T-helper 17 cell (primary cell): Measurements from ENCODE around the gene FBLN2. TPM values are rescaled to one million over a fixed set of nuclear protein-coding genes. Genes with fewer than 3 reads are reported as not detected.
"Not testable (repeated sequence)": the region's sequence is repeated elsewhere in the genome, so short reads cannot be mapped to it uniquely, and the experiment has no call there.

Experiments
- ATAC-seq: fragments of 150-1000 bp; cut with Tn5 transposase; 2 replicates; pipeline ENCODE4 v1.10.0; 2021; ENCODE audit warnings: mild to moderate bottlenecking, moderate library complexity
- DNase-seq, 3 donors: peaks; one replicate each; pipeline versions ENCODE4 v3.0.0 to v3.0.0-alpha.2; 2020 to 2021
- H3K9me3 ChIP-seq: one replicate; pipeline ENCODE4 v1.7.0; 2013; ENCODE audit warnings: low read length, mild to moderate bottlenecking; ENCODE audit not compliant: control insufficient read depth, poor library complexity, severe bottlenecking
- H3K27ac Mint-ChIP-seq: one replicate; pipeline ENCODE4 v1.8.0; 2022; ENCODE audit warnings: mild to moderate bottlenecking, moderate library complexity, mixed read lengths
- H3K27me3 Mint-ChIP-seq: one replicate; pipeline ENCODE4 v1.8.0; 2022; ENCODE audit warnings: mixed read lengths
- H3K36me3 Mint-ChIP-seq: one replicate; pipeline ENCODE4 v1.8.0; 2022; ENCODE audit warnings: low read depth, mixed read lengths
- H3K4me1 Mint-ChIP-seq: one replicate; pipeline ENCODE4 v1.8.0; 2022; ENCODE audit warnings: mild to moderate bottlenecking, mixed read lengths
- H3K4me3 Mint-ChIP-seq: one replicate; pipeline ENCODE4 v1.8.0; 2022; ENCODE audit warnings: mild to moderate bottlenecking, moderate library complexity, mixed read lengths
- total RNA-seq, 4 donors: library from RNA in 2 of 4; stranded (reverse) in 2 of 4; gene quantifications; one replicate each; pipeline ENCODE4 v1.2.3 and lab custom pipeline; 2022 to 2026

Gene FBLN2
- total RNA-seq, 2 donors from 2014 or later = 1.5 TPM; not detected in 1

GRCh38 chr3:13518516-13518953, 30.4 kb upstream of the FBLN2 start:
- Mint-ChIP-seq H3K4me3 (no peak overlapping the region), H3K27ac (no peak overlapping the region), H3K36me3 (no peaks in the 10 kb centered on the region), H3K27me3 (peaks cover 5% of the 10 kb centered on the region), H3K4me1 (no peaks in the 10 kb centered on the region)
- H3K9me3 ChIP-seq = no peaks in the 10 kb centered on the region
- no peak for DNase-seq
- no peak for ATAC-seq

GRCh38 chr3:13519006-13519791, 29.7 kb upstream of the FBLN2 start:
- DNase-seq (no peak), ATAC-seq (no peak)
- H3K27ac Mint-ChIP-seq = no peak overlapping the region
- no peaks in the 10 kb centered on the region for H3K36me3 Mint-ChIP-seq
- H3K4me1 Mint-ChIP-seq = no peaks in the 10 kb centered on the region
- no peak overlapping the region for H3K4me3 Mint-ChIP-seq
- peaks cover 5% of the 10 kb centered on the region for H3K27me3 Mint-ChIP-seq
- H3K9me3 ChIP-seq = no peaks in the 10 kb centered on the region

- Mint-ChIP-seq H3K36me3 (no peaks in the 10 kb centered on the region), H3K27ac (no peak overlapping the region), H3K27me3 (peaks cover 5% of the 10 kb centered on the region), H3K4me1 (no peaks in the 10 kb centered on the region), H3K4me3 (no peak overlapping the region)
- ATAC-seq (no peak), DNase-seq (no peak)
- no peaks in the 10 kb centered on the region for H3K9me3 ChIP-seq
Observed at GRCh38 chr3:13520326-13520880, 28.5 kb upstream of the FBLN2 start.

GRCh38 chr3:13521309-13521708, 27.6 kb upstream of the FBLN2 start:
- ATAC-seq = no peak
- H3K36me3 Mint-ChIP-seq = no peaks in the 10 kb centered on the region
- DNase-seq = no peak
- H3K4me3 Mint-ChIP-seq = no peak overlapping the region
- no peaks in the 10 kb centered on the region for H3K4me1 Mint-ChIP-seq
- peaks cover 12% of the 10 kb centered on the region for H3K27me3 Mint-ChIP-seq
- no peak overlapping the region for H3K27ac Mint-ChIP-seq
- no peaks in the 10 kb centered on the region for H3K9me3 ChIP-seq

- not testable (repeated sequence) for H3K27ac Mint-ChIP-seq, ATAC-seq, H3K4me3 Mint-ChIP-seq, H3K9me3 ChIP-seq, H3K36me3 Mint-ChIP-seq, H3K4me1 Mint-ChIP-seq, DNase-seq
- H3K27me3 Mint-ChIP-seq = peaks cover 13% of the 10 kb centered on the region
Observed at GRCh38 chr3:13521749-13522148, 27.2 kb upstream of the FBLN2 start.

GRCh38 chr3:13522236-13522635, 26.7 kb upstream of the FBLN2 start:
- H3K9me3 ChIP-seq = no peaks in the 10 kb centered on the region
- Mint-ChIP-seq H3K4me3 (no peak overlapping the region), H3K36me3 (no peaks in the 10 kb centered on the region), H3K27me3 (peaks cover 13% of the 10 kb centered on the region), H3K4me1 (no peaks in the 10 kb centered on the region), H3K27ac (no peak overlapping the region)
- no peak for ATAC-seq
- DNase-seq = no peak

- H3K9me3 ChIP-seq = no peaks in the 10 kb centered on the region
- no peak overlapping the region for H3K4me3 Mint-ChIP-seq
- no peak overlapping the region for H3K27ac Mint-ChIP-seq
- H3K36me3 Mint-ChIP-seq = peaks cover 6% of the 10 kb centered on the region
- ATAC-seq (no peak), DNase-seq (no peak)
- peaks cover 4% of the 10 kb centered on the region for H3K4me1 Mint-ChIP-seq
- peaks cover 27% of the 10 kb centered on the region for H3K27me3 Mint-ChIP-seq
Observed at GRCh38 chr3:13524979-13525669, 23.8 kb upstream of the FBLN2 start.

GRCh38 chr3:13525827-13526625, 22.9 kb upstream of the FBLN2 start:
- peaks cover 27% of the 10 kb centered on the region for H3K27me3 Mint-ChIP-seq
- H3K4me3 Mint-ChIP-seq = no peak overlapping the region
- H3K9me3 ChIP-seq = no peaks in the 10 kb centered on the region
- no peak overlapping the region for H3K27ac Mint-ChIP-seq
- H3K4me1 Mint-ChIP-seq = peaks cover 4% of the 10 kb centered on the region
- H3K36me3 Mint-ChIP-seq = peaks cover 6% of the 10 kb centered on the region
- ATAC-seq (no peak), DNase-seq (no peak)

- peaks cover 6% of the 10 kb centered on the region for H3K36me3 Mint-ChIP-seq
- peaks cover 4% of the 10 kb centered on the region for H3K4me1 Mint-ChIP-seq
- no peaks in the 10 kb centered on the region for H3K9me3 ChIP-seq
- DNase-seq (no peak), ATAC-seq (no peak)
- H3K4me3 Mint-ChIP-seq = no peak overlapping the region
- peaks cover 27% of the 10 kb centered on the region for H3K27me3 Mint-ChIP-seq
- H3K27ac Mint-ChIP-seq = no peak overlapping the region
Observed at GRCh38 chr3:13526626-13526949, 22.3 kb upstream of the FBLN2 start.

GRCh38 chr3:13528217-13528867, 20.6 kb upstream of the FBLN2 start:
- peaks cover 6% of the 10 kb centered on the region for H3K36me3 Mint-ChIP-seq

GRCh38 chr3:13529196-13530112, 19.5 kb upstream of the FBLN2 start:
- no peaks in the 10 kb centered on the region for H3K9me3 ChIP-seq
- Mint-ChIP-seq H3K27me3 (peaks cover 32% of the 10 kb centered on the region), H3K4me1 (peaks cover 4% of the 10 kb centered on the region), H3K4me3 (no peak overlapping the region), H3K27ac (no peak overlapping the region), H3K36me3 (peaks cover 6% of the 10 kb centered on the region)
- ATAC-seq = no peak
- DNase-seq = no peak

More at GRCh38 chr3:13528217-13528867, 20.6 kb upstream of the FBLN2 start:
- no peak overlapping the region for H3K27ac Mint-ChIP-seq
- H3K4me1 Mint-ChIP-seq = peaks cover 4% of the 10 kb centered on the region
- DNase-seq = no peak
- no peak overlapping the region for H3K4me3 Mint-ChIP-seq
- ATAC-seq = no peak
- H3K9me3 ChIP-seq = no peaks in the 10 kb centered on the region
- peaks cover 24% of the 10 kb centered on the region for H3K27me3 Mint-ChIP-seq
